ENCODE measurements around the gene ME3.
"Not testable (repeated sequence)": the region's sequence is repeated elsewhere in the genome, so short reads cannot be mapped to it uniquely, and the experiment has no call there.

ME3 gene

GRCh38 chr11:86670911-86671310 is 1.5 kb downstream of the ME3 start:
- in situ Hi-C loops (cut with MboI; ENCODE audit: low pct_unique_long_range_greater_than_20kb, low sequenced_read_pairs) = no loop called here
- DNase-seq = no peak

- in situ Hi-C loops (cut with MboI; ENCODE audit: low pct_unique_long_range_greater_than_20kb, low sequenced_read_pairs) = no loop called here
- no peak for DNase-seq
Observed at GRCh38 chr11:86670181-86670580, 2.2 kb downstream of the ME3 start.

DNA sequence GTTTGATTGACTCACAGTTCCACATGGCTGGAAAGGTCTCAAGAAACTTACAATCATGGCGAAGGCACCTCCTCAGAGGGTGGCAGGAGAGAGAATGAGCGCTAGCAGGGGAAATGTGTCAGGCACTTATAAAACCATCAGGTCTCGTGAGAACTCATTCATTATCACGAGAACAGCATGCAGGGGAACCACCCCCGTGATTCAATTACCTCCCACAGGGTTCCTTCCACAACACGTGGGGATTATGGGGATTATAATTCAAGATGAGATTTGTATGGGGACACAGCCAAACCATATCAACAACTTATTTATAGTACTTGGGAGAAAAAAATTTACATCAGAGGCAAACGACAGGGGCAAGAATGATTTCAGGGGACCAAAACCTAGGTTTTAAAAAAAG is 3.0 kb downstream of the ME3 start:
- in situ Hi-C loops (cut with MboI; ENCODE audit: low pct_unique_long_range_greater_than_20kb, low sequenced_read_pairs) = no loop called here
- no peak for DNase-seq

DNA sequence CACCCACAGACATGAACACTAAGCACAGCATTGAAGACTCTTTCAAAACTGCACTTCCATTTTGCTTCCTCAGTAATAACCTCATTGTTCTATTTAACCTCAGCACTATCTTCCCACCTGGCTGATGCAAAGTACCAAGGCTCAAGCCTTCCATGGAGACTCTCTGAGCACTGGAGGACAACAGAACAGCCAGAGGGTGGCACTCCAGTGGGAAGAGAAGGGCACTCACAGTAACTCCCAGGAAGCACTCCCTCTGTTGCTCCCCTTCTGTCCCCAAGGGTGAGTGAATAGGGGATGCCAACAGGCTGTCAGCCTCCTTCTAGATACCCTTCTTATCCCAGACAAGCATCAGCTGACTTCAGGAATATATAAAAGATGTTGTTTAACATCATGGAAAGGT is 3.5 kb downstream of the ME3 start:
- DNase-seq = no peak
- in situ Hi-C loops (cut with MboI; ENCODE audit: low pct_unique_long_range_greater_than_20kb, low sequenced_read_pairs) = no loop called here

DNA sequence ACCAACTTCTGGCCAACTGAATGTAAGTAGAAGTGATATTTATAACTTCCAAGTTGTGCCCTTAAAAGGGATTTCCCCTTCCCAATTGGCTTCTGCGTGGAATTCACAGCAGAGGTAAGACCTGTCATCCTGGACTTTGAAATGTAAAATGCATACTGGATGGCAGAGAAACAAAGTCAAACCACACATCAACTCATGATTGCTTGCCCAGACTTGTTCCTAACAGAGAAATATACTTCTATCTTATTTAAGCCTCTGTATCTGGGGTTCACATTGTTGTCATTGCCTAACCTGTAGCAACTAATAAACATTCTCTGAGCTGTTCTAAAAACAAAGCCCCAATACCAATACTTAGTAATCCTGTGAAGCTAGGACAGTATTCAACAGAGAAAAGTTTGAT is 6.2 kb downstream of the ME3 start:
- DNase-seq = no peak
- in situ Hi-C loops (cut with MboI; ENCODE audit: low pct_unique_long_range_greater_than_20kb, low sequenced_read_pairs) = no loop called here

- in situ Hi-C loops (cut with MboI; ENCODE audit: low pct_unique_long_range_greater_than_20kb, low sequenced_read_pairs) = no loop called here
- DNase-seq = no peak
Observed at GRCh38 chr11:86664930-86665329, 7.5 kb downstream of the ME3 start.

DNA sequence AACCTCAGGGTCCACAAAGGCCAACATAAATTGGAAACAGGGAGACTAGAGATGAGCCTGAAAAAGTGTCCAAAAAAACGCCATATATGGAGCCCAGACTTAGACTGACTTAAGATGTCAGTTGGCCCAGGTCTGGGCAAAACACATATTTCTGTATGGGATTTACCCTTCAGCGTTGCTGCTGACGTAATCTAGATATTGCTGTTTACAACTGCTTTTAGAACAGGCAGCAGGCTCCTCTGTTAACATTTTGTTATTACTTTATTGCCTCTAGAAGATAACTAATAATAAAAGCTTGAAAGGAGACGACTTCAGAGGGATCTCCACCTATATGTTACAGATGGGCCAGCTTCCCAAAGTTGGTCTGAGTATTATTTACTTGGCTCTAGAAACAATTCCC is 8.7 kb downstream of the ME3 start:
- no peak for DNase-seq
- in situ Hi-C loops (cut with MboI; ENCODE audit: low pct_unique_long_range_greater_than_20kb, low sequenced_read_pairs) = no loop called here

DNA sequence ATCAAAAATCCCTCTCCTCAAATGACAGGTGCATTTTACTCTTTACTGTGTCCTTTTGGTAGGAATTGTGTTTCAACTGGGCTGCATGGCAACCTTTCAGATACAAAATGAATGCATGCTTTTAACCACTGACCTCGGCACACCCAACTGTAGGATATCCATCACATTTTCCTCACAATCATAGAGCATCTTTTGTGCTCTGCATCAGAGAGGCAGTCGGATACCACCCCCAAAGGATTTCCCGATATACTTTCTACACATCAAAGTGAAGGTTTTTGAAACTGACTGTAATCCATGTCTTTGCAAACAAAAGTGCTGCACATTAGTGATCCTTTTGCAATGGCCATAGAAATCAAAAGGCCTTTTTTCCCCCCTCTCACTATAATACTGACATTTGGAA is 9.1 kb downstream of the ME3 start:
- no peak for DNase-seq
- in situ Hi-C loops (cut with MboI; ENCODE audit: low pct_unique_long_range_greater_than_20kb, low sequenced_read_pairs) = no loop called here

DNA sequence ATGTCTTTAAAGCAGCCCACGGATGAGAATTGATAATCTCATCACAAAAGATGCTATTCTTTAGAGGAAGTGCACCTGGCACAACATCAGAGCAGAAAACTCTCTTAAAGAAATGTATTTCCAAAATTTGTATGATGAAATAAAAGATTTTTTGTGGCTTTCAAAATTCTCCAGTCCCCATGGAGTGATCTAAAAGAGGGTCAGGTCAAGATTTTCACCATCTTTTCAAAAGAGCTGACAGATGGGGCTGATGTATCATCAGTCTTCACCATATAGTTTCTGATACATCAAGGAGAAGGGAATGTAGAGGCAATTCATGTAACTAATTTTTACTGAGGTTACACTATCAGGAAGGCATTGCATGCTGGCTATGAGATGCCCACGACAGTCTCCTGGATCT is 11.7 kb downstream of the ME3 start:
- DNase-seq = no peak
- in situ Hi-C loops (cut with MboI; ENCODE audit: low pct_unique_long_range_greater_than_20kb, low sequenced_read_pairs) = no loop called here

GRCh38 chr11:86660088-86660487 is 12.3 kb downstream of the ME3 start:
- DNase-seq = no peak

GRCh38 chr11:86658534-86658933 is 13.9 kb downstream of the ME3 start:
- in situ Hi-C loops (cut with MboI; ENCODE audit: low pct_unique_long_range_greater_than_20kb, low sequenced_read_pairs) = no loop called here
- no peak for DNase-seq

More at GRCh38 chr11:86660088-86660487, 12.3 kb downstream of the ME3 start:
- in situ Hi-C loops (cut with MboI; ENCODE audit: low pct_unique_long_range_greater_than_20kb, low sequenced_read_pairs) = no loop called here

DNA sequence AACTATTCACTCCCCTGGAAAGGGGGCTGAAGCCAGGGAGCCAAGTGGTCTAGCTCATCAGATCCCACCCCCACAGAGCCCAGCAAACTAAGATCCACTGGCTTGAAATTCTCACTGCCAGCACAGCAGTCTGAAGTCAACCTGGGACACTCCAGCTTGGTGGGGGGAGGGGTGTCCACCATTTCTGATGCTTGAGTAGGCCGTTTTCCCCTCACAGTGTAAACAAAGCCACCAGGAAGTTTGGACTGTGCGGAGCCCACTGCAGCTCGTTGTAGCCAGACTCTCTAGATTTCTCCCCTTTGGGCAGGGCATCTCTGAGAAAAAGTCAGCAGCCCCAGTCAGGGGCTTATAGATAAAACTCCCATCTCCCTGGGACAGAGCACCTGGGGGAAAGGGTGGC is 27.2 kb downstream of the ME3 start:
- in situ Hi-C loops (cut with MboI; ENCODE audit: low pct_unique_long_range_greater_than_20kb, low sequenced_read_pairs) = not testable (repeated sequence)

DNA sequence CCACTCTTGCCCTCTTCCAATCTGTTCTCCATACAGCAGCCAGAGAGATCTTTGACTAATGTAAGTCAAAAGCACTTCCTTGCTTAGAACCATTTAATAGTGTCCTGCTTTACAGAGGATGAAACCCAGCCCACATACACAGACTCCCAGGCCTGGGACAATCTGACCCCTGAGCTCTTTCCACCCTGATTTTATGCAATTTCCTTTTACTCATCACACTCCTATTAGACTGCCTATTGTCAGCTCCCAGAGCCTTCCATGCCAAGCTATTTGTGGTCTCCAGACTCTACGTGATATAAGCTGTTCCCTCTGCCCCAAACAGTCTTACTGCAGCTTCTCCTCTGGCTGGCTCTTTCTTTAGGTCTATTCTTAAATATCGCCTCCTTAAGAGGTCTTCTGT is 28.1 kb downstream of the ME3 start:
- no peak for DNase-seq
- in situ Hi-C loops (cut with MboI; ENCODE audit: low pct_unique_long_range_greater_than_20kb, low sequenced_read_pairs) = no loop called here

More for the DNA sequence above, 27.2 kb downstream of the ME3 start:
- DNase-seq = not testable (repeated sequence)

DNA sequence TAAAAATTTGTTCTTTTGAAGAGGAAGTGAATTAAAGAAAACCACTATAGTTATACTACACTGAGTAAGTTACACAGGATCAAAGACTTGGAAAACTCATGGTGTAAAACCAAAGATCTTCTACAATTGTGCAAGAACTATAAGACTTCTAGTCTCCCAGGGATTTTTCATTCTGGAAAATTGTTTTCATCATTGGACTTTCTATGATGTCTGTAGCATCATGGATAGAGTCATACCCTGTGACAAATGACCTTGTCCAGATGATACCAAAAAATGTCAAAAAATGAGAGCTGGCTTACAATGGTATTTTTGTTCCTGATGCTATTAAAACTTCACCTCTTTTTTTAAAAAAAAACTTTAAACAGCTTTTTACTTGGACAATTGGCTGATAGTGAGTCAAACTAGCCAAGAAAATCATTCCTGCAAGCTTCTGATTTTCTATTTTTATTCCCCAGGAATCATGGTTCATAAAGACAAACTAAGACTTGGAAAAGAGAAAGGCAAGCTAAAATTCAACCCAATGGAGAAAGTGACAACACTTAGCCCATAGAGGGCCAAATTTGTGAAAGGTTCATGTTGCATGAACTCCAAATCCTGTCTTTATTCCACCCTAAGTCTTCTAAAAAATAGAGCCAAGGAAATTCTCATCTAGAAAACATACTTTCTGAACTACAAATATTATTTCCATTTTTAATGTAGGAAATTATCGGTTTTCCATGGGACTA is 30.7 kb downstream of the ME3 start:
- in situ Hi-C loops (cut with MboI; ENCODE audit: low pct_unique_long_range_greater_than_20kb, low sequenced_read_pairs) = no loop called here
- no peak for DNase-seq

GRCh38 chr11:86639137-86639536 is 33.3 kb downstream of the ME3 start:
- in situ Hi-C loops (cut with MboI; ENCODE audit: low pct_unique_long_range_greater_than_20kb, low sequenced_read_pairs) = no loop called here
- DNase-seq = no peak

GRCh38 chr11:86638673-86639072 is 33.7 kb downstream of the ME3 start:
- in situ Hi-C loops (cut with MboI; ENCODE audit: low pct_unique_long_range_greater_than_20kb, low sequenced_read_pairs) = no loop called here
- DNase-seq = no peak

- no peak for DNase-seq
- in situ Hi-C loops (cut with MboI; ENCODE audit: low pct_unique_long_range_greater_than_20kb, low sequenced_read_pairs) = no loop called here
Observed at GRCh38 chr11:86637988-86638387, 34.4 kb downstream of the ME3 start.

GRCh38 chr11:86636275-86636674 is 36.1 kb downstream of the ME3 start:
- no peak for DNase-seq
- in situ Hi-C loops (cut with MboI; ENCODE audit: low pct_unique_long_range_greater_than_20kb, low sequenced_read_pairs) = no loop called here

- peak; percentile 1 for DNase-seq
- in situ Hi-C loops (cut with MboI; ENCODE audit: low pct_unique_long_range_greater_than_20kb, low sequenced_read_pairs) = no loop called here
Observed at GRCh38 chr11:86632499-86633269, 39.7 kb downstream of the ME3 start.

DNA sequence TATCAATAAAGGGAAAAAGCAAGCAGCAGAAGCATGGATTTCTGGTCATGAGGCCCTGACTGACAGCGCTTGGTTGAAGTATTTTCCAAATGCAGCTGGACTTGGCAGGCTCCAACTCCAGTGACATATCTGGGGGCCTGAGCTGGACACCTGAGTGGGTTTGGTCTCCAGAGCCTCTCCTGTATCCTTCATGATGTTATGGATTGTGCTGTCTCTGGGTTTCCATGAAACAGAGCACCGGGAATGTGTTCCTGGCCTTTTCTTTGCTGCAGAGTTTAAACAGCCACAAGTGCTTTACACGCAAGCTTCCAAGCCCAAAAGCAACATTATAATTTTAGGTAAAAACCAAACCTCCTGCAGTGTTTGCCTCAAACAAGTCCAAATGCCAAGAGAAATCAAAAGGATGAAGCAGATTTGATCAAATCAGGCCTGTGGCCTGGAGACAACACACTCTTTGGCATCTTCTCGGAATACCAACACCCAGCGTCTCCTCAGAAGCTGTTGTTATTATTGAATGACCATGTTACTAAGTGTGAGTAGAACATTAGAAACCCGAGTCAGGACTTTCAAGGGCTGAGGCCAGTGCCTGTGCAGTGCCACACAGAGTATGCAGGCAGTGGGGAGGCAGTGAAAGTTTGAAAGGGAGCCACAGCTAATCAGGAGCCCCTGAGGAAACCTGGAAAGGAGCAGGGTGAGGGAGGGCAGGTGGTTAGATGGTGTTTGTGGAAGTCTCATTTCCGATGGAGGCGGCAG is 42.0 kb downstream of the ME3 start:
- in situ Hi-C loops (cut with MboI; ENCODE audit: low pct_unique_long_range_greater_than_20kb, low sequenced_read_pairs) = no loop called here
- DNase-seq = no peak

Data from KBM-7 (cell line).